Measurements from ENCODE around the gene WDR89.
"Not testable (repeated sequence)": the region's sequence is repeated elsewhere in the genome, so short reads cannot be mapped to it uniquely, and the experiment has no call there.

Gene WDR89

DNA sequence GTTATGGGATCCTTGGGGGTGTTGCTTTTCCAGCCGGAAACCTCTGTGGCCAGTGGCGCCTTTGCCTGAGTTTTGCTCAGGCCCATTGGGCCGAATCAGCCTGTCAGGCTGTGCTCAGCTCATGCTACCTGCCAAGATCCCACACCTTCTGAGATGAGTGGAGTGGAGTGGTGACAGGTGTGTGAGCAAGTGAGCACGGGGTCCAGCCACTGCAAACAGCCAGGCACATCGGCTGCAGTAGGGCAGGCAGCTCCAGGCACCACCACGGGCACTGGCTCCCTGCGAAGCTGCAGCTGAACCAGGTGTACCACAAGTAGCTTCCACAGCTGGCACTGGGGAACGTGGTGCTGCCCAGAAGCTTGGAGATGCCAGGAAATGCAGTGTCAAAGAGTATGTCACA lies 21.1 kb upstream of the WDR89 start:
- H3K4me3 ChIP-seq (replicated peaks; ENCODE audit: insufficient read depth, low read length) = no peak overlapping the region
- H3K27me3 ChIP-seq (ENCODE audit: insufficient read depth, poor library complexity, severe bottlenecking) = no peaks in the 10 kb centered on the region
- DNase-seq (ENCODE audit: low read depth in 1 of 2, low spot score in 1 of 2) = no peak
- TF ChIP-seq, protein P1, sequence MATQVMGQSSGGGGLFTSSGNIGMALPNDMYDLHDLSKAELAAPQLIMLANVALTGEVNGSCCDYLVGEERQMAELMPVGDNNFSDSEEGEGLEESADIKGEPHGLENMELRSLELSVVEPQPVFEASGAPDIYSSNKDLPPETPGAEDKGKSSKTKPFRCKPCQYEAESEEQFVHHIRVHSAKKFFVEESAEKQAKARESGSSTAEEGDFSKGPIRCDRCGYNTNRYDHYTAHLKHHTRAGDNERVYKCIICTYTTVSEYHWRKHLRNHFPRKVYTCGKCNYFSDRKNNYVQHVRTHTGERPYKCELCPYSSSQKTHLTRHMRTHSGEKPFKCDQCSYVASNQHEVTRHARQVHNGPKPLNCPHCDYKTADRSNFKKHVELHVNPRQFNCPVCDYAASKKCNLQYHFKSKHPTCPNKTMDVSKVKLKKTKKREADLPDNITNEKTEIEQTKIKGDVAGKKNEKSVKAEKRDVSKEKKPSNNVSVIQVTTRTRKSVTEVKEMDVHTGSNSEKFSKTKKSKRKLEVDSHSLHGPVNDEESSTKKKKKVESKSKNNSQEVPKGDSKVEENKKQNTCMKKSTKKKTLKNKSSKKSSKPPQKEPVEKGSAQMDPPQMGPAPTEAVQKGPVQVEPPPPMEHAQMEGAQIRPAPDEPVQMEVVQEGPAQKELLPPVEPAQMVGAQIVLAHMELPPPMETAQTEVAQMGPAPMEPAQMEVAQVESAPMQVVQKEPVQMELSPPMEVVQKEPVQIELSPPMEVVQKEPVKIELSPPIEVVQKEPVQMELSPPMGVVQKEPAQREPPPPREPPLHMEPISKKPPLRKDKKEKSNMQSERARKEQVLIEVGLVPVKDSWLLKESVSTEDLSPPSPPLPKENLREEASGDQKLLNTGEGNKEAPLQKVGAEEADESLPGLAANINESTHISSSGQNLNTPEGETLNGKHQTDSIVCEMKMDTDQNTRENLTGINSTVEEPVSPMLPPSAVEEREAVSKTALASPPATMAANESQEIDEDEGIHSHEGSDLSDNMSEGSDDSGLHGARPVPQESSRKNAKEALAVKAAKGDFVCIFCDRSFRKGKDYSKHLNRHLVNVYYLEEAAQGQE (IDR thresholded peaks at IDR 0.05; ENCODE audit: insufficient replicate concordance, low read depth) = no peak
- TF ChIP-seq, protein P2, sequence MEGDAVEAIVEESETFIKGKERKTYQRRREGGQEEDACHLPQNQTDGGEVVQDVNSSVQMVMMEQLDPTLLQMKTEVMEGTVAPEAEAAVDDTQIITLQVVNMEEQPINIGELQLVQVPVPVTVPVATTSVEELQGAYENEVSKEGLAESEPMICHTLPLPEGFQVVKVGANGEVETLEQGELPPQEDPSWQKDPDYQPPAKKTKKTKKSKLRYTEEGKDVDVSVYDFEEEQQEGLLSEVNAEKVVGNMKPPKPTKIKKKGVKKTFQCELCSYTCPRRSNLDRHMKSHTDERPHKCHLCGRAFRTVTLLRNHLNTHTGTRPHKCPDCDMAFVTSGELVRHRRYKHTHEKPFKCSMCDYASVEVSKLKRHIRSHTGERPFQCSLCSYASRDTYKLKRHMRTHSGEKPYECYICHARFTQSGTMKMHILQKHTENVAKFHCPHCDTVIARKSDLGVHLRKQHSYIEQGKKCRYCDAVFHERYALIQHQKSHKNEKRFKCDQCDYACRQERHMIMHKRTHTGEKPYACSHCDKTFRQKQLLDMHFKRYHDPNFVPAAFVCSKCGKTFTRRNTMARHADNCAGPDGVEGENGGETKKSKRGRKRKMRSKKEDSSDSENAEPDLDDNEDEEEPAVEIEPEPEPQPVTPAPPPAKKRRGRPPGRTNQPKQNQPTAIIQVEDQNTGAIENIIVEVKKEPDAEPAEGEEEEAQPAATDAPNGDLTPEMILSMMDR (IDR thresholded peaks at IDR 0.05; ENCODE audit: insufficient read depth, low read length) = no peak
- TF ChIP-seq GABPA (IDR thresholded peaks at IDR 0.05; ENCODE audit: low read depth) (no peak), POLR2AphosphoS5 (IDR thresholded peaks at IDR 0.05; ENCODE audit: low read depth) (no peak), SPI1 (IDR thresholded peaks at IDR 0.05; ENCODE audit: borderline replicate concordance, low read depth) (no peak)
- no peak overlapping the region for H3K27ac ChIP-seq (replicated peaks)

DNA sequence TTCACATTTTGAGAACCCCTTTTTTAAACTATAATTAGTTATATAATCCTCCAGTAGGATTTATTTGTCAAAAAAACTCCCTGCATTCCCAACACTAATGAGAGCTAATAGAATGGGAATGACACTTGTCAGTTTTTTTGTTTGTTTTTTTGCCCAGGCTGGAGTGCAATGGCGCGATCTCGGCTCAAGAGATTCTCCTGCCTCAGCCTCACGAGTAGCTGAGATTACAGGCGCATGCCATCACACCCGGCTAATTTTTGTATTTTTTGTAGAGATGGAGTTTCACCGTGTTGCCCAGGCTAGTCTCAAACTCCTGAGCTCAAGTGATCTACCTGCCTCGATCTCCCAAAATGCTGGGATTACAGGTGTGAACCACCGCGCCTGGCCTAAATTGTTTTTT lies 20.2 kb upstream of the WDR89 start:
- H3K27me3 ChIP-seq (ENCODE audit: insufficient read depth, poor library complexity, severe bottlenecking); H3K4me3 ChIP-seq (replicated peaks; ENCODE audit: insufficient read depth, low read length); DNase-seq (ENCODE audit: low read depth in 1 of 2, low spot score in 1 of 2); H3K27ac ChIP-seq (replicated peaks): not testable (repeated sequence)

DNA sequence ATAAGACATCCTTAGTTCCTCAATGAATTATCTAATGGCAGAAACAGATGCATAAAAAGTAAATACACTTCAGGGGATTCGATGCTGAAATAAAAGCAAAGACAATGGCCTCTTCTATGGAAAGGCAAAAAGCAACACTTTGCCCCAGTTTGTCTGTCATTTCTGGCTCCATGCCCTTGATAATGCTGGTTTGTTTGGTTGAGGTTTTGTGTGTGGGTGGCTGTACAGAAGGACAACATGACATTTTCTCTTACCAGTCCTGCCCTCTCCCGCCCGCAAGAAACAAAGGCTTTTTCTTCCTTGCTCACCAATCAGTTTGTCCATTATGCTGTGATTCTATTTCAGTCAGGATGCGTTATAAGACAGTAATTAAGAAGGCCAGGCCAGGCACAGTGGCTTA lies 18.1 kb upstream of the WDR89 start:
- DNase-seq (ENCODE audit: low read depth in 1 of 2, low spot score in 1 of 2) = no peak
- H3K27ac ChIP-seq (replicated peaks) = no peak overlapping the region
- TF ChIP-seq POLR2AphosphoS5 (IDR thresholded peaks at IDR 0.05; ENCODE audit: low read depth) = no peak
- TF ChIP-seq SPI1 (IDR thresholded peaks at IDR 0.05; ENCODE audit: borderline replicate concordance, low read depth) = no peak
- TF ChIP-seq, protein P2 (IDR thresholded peaks at IDR 0.05; ENCODE audit: insufficient read depth, low read length) = no peak
- TF ChIP-seq, protein P1 (IDR thresholded peaks at IDR 0.05; ENCODE audit: insufficient replicate concordance, low read depth) = no peak
- no peak for TF ChIP-seq GABPA (IDR thresholded peaks at IDR 0.05; ENCODE audit: low read depth)

DNA sequence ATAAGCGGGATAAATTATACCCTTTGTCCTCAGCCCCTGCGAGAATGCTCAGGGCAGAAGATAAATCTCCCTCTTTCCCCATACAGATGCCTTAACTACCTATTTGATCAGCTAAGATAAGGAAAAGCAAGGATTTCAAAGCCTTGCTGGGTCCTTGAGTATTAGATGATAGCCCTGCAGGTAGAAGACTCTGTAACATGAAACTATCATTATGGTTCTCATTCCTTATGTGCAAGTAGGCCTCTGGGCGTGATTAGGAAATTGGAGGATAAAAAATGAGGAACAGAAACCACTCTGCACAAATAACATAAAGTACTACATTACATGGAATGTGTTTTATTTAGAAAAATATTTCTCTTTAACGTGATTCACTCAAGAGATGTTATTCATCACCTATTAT lies 14.5 kb upstream of the WDR89 start:
- TF ChIP-seq SPI1 (IDR thresholded peaks at IDR 0.05; ENCODE audit: borderline replicate concordance, low read depth) (peak; percentile 36; the same call in 1 of the 2 replicates), POLR2AphosphoS5 (IDR thresholded peaks at IDR 0.05; ENCODE audit: low read depth) (no peak)
- Histone ChIP-seq H3K4me3 (replicated peaks; ENCODE audit: insufficient read depth, low read length) (no peak overlapping the region), H3K27ac (replicated peaks) (no peak overlapping the region), H3K27me3 (ENCODE audit: insufficient read depth, poor library complexity, severe bottlenecking) (no peaks in the 10 kb centered on the region)
- DNase-seq (ENCODE audit: low read depth in 1 of 2, low spot score in 1 of 2) = no peak

More for the DNA sequence above, 18.1 kb upstream of the WDR89 start:
- no peaks in the 10 kb centered on the region for H3K27me3 ChIP-seq (ENCODE audit: insufficient read depth, poor library complexity, severe bottlenecking)
- no peak overlapping the region for H3K4me3 ChIP-seq (replicated peaks; ENCODE audit: insufficient read depth, low read length)

DNA sequence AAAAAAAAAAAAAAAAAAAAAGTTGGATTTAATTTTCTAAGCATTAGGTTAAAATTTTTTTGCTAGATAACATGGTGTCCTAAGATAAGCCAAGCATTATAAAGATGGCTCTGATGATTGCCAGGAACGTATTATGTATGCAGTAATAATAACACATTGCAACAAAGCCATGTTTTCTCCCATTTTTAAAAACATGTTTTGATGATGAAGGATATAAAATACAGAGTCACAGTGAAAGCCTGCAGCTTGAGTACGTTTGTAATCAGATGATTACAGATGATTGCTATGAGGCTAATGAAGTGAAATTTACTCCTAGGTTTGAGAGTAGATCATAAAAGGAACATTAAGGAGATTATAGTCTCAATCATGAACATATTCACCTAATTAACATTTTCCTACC lies 13.3 kb upstream of the WDR89 start:
- no peak overlapping the region for H3K4me3 ChIP-seq (replicated peaks; ENCODE audit: insufficient read depth, low read length)
- DNase-seq (ENCODE audit: low read depth in 1 of 2, low spot score in 1 of 2) = no peak
- no peak overlapping the region for H3K27ac ChIP-seq (replicated peaks)
- H3K27me3 ChIP-seq (ENCODE audit: insufficient read depth, poor library complexity, severe bottlenecking) = no peaks in the 10 kb centered on the region
- TF ChIP-seq POLR2AphosphoS5 (IDR thresholded peaks at IDR 0.05; ENCODE audit: low read depth) (no peak), SPI1 (IDR thresholded peaks at IDR 0.05; ENCODE audit: borderline replicate concordance, low read depth) (no peak), GABPA (IDR thresholded peaks at IDR 0.05; ENCODE audit: low read depth) (no peak)
- TF ChIP-seq, protein P2 (IDR thresholded peaks at IDR 0.05; ENCODE audit: insufficient read depth, low read length) = no peak
- TF ChIP-seq, protein P1 (IDR thresholded peaks at IDR 0.05; ENCODE audit: insufficient replicate concordance, low read depth) = no peak
